Heart left ventricle (tissue), 13 donors: ENCODE results near the gene SLC22A15.

ENCODE experiments used
- POLR2A ChIP-seq, 2 donors: fragments of 450-650 bp; IDR thresholded peaks; one replicate each; pipeline ENCODE4 v1.6.1; 2017; ENCODE audit warnings: antibody characterized with exemption in 2 of 2, mild to moderate bottlenecking in 2 of 2, moderate library complexity in 2 of 2
- TF ChIP-seq, protein P1 (sequence below), 12 donors: fragments of 200-600 bp; sonication (generic) in 4 of 12; IDR thresholded peaks; one replicate each; pipeline versions ENCODE4 v1.5.0 to v1.8.0; 2018 to 2022; ENCODE audit warnings: antibody characterized with exemption in 12 of 12, mild to moderate bottlenecking in 5 of 12
- donor health status: ischemic (EF 13 %, LVEDD 7.1; RV severe dilation, severe dysfunction).
- donor health status: DM: no; HTN: yes; CAD: no.
- donor health status: DM: no; HTN: no; CAD: no.
- donor health status: ischemic (EF 25% LVEDD 6.9; RV normal size, moderate dysfunction).
- donor health status: ischemic (EF 25% LVEDD 5.7; RV mildly dilated, moderate dysfunction).
- donor health status: ischemic (EF 35%, LVEDD 5.7; RV mildly dilated, moderate dysfunction).
- donor health status: nonischemic (EF 11% LVEDD 7.7; RV severe dilation, severe dysfunction).
- donor health status: DM: yes; HTN: yes; CAD: no.
- donor health status: PGD.
- donor health status: ischemic (EF 29% LVEDD 5.4; RV normal size, mild dysfunction).
- donor health status: nonischemic (EF 23%, LVEDD 6.1; RV moderate dilation, normal function).

DNA sequence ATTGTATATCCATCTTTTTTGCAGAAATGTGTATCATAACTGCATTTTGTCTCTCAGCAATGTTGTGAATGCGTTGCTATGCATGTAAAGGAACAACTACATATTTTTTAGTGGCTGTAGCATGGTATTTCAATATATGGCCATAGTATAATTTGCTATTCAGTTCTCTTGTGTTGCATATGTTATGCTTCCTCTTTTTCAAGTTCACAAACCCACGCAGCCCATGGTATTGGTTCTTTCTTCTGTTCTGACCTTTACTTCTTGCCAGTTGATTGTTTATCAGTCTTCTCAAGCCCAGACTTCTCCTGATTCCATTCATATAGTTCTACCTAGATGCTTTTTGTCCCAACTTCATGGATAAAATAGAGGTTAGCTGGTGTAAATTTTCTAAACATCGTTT lies 6.1 kb downstream of the SLC22A15 start:
- no peak for TF ChIP-seq POLR2A (IDR thresholded peaks at IDR 0.05)
- TF ChIP-seq, protein P1, sequence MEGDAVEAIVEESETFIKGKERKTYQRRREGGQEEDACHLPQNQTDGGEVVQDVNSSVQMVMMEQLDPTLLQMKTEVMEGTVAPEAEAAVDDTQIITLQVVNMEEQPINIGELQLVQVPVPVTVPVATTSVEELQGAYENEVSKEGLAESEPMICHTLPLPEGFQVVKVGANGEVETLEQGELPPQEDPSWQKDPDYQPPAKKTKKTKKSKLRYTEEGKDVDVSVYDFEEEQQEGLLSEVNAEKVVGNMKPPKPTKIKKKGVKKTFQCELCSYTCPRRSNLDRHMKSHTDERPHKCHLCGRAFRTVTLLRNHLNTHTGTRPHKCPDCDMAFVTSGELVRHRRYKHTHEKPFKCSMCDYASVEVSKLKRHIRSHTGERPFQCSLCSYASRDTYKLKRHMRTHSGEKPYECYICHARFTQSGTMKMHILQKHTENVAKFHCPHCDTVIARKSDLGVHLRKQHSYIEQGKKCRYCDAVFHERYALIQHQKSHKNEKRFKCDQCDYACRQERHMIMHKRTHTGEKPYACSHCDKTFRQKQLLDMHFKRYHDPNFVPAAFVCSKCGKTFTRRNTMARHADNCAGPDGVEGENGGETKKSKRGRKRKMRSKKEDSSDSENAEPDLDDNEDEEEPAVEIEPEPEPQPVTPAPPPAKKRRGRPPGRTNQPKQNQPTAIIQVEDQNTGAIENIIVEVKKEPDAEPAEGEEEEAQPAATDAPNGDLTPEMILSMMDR (IDR thresholded peaks at IDR 0.05) = no peak
